Hypothalamus (tissue), 51 donors: ENCODE data around the gene ZNF132.
"Not testable (repeated sequence)": the region's sequence is repeated elsewhere in the genome, so short reads cannot be mapped to it uniquely, and the experiment has no call there.

ENCODE experiments used
- DNase-seq, 51 donors: peaks; one replicate each; lab custom pipeline; 2025; lab: John Stamatoyannopoulos, UW

The ZNF132 gene

GRCh38 chr19:58468216-58468839, 28.4 kb upstream of the ZNF132 start:
- no peak for DNase-seq

- DNase-seq = peak; percentile 56 to 100 (median 97)
Observed at GRCh38 chr19:58466760-58467589, 27.0 kb upstream of the ZNF132 start, which contains the start of gene ZNF324. ZNF324 (plus strand) TSS chr19:58467080; CDS start chr19:58469186, 2,106 bp downstream.

- no peak for DNase-seq
Observed at GRCh38 chr19:58466089-58466759, 26.3 kb upstream of the ZNF132 start.

GRCh38 chr19:58460039-58460438, 20.1 kb upstream of the ZNF132 start:
- no peak for DNase-seq

- DNase-seq = no peak
Observed at GRCh38 chr19:58456111-58456510, 16.2 kb upstream of the ZNF132 start.

- DNase-seq = no peak
Observed at GRCh38 chr19:58455306-58455705, 15.4 kb upstream of the ZNF132 start.

- DNase-seq = no peak
Observed at GRCh38 chr19:58453743-58454142, 13.8 kb upstream of the ZNF132 start.

GRCh38 chr19:58451358-58452101, 11.6 kb upstream of the ZNF132 start, which contains the start of gene ZNF324B:
ZNF324B (plus strand) TSS chr19:58451622; CDS start chr19:58453702, 2,080 bp downstream.
- peak; percentile 48 to 98 (median 94) for DNase-seq

GRCh38 chr19:58450856-58451357, 11.0 kb upstream of the ZNF132 start:
- DNase-seq = peak in 1 of 51 donors; percentile 10

- not testable (repeated sequence) for DNase-seq
Observed at GRCh38 chr19:58449980-58450379, 10.0 kb upstream of the ZNF132 start.

- DNase-seq = not testable (repeated sequence)
Observed at GRCh38 chr19:58448860-58449259, 8.9 kb upstream of the ZNF132 start.

- not testable (repeated sequence) for DNase-seq
Observed at GRCh38 chr19:58442986-58443385, 3.0 kb upstream of the ZNF132 start.

GRCh38 chr19:58440556-58440955, 603 bp upstream of the ZNF132 start:
- DNase-seq = peak in 3 of 51 donors; percentile 26 to 42 (median 33)

- DNase-seq = no peak
Observed at GRCh38 chr19:58434217-58434616, 5.7 kb downstream of the ZNF132 start.

- no peak for DNase-seq
Observed at GRCh38 chr19:58429745-58430144, 10.2 kb downstream of the ZNF132 start.

GRCh38 chr19:58428617-58429016, 11.3 kb downstream of the ZNF132 start:
- no peak for DNase-seq

- no peak for DNase-seq
Observed at GRCh38 chr19:58417071-58417470, 22.9 kb downstream of the ZNF132 start.

- no peak for DNase-seq
Observed at GRCh38 chr19:58416604-58417003, 23.3 kb downstream of the ZNF132 start.

- peak in 7 of 51 donors; percentile 11 to 43 (median 28) for DNase-seq
Observed at GRCh38 chr19:58409010-58409790, 30.8 kb downstream of the ZNF132 start.
